Fibroblast of skin of right quadriceps (primary cell): ENCODE data around the gene C16orf95.

Experiments used
- DNase-seq: peaks from one replicate; pipeline ENCODE4 v3.0.0-alpha.2; 2013

The C16orf95 gene

DNA sequence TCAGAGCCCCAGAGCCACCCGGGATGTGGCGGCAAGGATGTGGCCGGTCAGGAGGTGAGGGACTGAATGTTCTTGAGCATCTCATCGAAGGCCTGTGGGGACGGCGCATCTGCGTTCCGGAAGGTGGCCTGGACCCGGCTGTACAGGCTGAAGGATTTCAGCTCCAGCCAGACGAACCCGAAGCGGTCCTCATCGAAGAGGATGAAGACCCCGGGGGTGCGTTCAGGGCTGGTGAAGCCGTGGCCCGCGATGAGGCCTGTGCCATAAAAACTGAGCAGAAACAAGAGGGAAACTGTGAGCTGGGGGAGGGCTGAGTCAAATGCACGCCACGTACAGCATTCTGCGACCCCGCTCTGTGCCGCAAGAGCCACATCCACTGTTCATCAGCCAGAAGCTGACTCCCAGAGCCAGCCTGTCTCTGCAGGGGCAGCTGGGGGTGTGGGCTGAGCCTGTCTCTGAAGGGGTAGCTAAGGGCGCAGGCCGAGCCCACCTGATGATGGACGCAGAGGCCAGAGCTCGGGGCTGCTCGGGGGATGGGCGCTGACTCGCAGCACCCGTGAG lies 14.1 kb upstream of the C16orf95 start:
- DNase-seq = no peak

GRCh38 chr16:87330646-87331045 lies 13.5 kb upstream of the C16orf95 start:
- DNase-seq = no peak

GRCh38 chr16:87330257-87330624 lies 13.0 kb upstream of the C16orf95 start:
- no peak for DNase-seq

- DNase-seq = no peak
Measured at GRCh38 chr16:87329436-87330256, 12.5 kb upstream of the C16orf95 start.

GRCh38 chr16:87328846-87329245 lies 11.7 kb upstream of the C16orf95 start:
- DNase-seq = no peak

DNA sequence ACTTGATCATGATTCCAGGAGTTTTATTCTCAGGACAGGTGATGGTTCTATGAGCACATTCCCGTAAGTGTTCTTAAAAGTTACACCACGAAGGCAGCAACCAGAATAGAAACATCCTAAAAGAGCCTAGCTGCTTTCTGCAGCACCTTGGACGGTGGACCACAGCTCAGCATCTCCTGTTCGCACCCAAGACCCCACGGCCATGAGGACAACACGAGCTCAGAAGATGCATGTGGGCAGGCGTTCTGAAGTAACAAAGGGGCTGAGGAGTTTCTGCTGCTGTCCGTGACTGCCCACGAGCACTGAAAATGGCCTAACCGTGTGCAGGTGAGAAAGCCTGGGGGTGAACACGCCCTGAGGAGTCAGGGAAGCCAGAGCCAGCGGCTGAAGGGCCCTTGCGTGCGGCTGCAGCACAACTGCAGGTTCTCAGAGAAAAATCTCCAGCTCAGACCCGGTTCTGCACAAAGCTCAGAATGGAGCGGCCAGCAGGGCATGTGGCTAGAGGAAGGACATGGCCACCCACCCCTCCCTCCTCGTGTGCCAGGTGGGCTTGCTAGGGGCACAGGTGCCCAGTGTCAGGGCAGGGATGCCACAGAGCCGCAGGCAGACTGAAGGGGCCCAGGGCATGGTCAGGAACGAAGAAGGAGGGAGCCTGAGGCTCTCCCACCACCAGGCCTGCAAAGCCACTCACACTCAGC lies 10.8 kb upstream of the C16orf95 start:
- no peak for DNase-seq

- no peak for DNase-seq
Measured at GRCh38 chr16:87326151-87326571, 9.0 kb upstream of the C16orf95 start.

DNA sequence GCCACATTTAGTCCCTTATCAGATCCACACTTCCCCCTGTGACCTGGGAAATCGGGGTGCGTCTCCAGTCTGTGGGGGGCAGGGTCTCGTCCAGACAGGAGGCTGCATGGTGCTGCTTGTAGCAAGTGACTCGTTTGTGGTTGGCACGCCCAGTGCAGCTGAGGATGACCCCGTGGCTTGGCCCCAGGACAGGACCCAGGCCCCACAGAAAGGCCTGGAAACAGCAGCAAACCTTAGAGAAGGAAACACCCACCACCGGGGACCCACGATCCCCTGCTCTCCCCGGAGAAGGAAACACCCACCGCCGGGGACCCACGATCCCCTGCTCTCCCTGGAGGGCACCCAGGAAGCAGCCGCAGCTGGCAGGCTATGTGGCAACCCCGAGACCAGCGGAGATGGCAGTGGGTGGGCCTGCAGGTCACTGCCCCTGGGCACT lies 8.2 kb upstream of the C16orf95 start:
- DNase-seq = no peak

DNA sequence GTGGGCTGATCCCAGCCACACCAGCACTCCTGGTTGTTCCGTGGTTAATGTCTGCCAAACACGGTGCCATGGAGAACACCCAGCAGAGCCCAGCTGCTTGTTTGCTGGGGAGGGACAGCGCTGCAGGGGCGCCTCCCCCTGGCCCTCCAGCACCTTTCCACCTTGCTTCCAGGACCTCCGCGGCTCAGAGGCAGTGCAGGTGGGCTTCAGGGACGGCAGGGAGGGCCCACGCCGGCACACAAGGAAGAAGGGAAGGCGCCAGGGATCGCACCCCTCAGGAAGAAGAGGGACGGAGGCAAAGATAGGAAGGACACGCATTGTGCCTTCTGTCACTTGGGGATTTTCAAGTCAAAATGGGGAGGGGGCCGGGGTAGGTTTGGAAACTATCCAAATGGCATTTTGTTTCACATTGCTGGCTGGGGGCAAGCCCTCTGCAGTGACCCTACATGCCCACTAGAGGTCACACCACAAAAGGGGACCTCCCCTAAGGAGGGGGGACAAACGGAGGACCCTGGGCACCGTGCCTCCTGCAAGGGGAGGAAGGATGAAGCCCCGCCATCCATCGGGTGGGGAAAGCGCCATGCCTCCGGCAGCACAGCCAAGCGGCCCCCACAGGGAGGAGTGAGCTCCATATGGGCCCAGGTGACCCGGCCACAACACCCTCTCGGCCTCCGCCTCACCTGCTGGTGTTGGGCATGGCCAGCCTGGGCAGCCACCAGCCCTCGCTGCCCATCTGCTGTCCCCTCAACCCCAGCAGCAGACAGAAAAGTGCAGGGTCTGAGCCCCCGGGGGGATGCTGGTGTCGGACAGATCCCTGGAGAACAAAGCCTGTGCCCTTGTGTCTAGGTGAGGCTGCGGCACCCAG lies 7.5 kb upstream of the C16orf95 start:
- DNase-seq = peak; percentile 15

GRCh38 chr16:87323727-87324410 lies 6.7 kb upstream of the C16orf95 start:
- DNase-seq = no peak

DNA sequence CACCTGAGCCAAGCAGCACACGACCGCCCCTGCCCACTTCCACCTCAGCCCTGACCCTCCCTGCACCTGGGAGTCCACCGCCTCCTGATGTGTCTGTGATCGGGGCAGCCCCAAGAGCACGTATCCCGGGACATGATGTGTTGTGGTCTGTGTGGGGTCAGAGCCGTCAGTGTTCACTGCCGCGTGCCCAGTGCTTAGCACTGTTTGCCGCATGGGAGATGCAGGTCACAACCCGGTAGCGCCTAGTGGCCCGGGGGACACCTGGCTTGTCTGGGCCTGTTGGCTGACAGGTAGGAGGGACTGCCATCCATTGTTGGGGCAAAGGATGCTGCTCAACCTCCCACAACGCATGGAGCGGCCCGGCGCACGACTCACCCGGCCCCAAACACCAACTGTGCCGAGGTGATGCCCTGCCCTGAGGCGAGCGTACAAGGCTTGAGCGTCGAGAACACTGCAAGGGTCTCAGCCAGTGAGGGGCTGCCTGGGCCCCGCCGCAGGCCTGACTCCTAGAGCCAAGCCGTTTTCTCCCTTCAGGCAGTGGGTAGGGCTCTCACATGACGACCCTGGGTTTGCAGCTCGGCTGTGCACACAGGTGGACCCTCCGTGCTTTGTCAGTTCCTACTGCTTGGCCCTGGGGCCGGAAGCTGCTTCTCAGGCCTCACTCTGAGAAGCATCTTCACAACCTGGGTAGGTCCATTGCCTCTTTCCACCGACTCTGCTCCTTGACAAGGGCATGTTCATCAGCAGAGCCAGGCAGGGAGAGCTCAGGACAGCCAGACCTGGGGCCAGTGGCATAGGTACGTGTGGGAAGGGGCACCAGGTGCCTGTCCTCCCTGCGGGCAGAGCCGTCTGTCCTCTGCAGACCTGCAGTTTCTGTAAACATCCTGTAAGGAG lies 5.9 kb upstream of the C16orf95 start:
- DNase-seq = no peak

GRCh38 chr16:87322360-87322759 lies 5.2 kb upstream of the C16orf95 start:
- DNase-seq = no peak

- DNase-seq = no peak
Measured at GRCh38 chr16:87321336-87322107, 4.3 kb upstream of the C16orf95 start.

DNA sequence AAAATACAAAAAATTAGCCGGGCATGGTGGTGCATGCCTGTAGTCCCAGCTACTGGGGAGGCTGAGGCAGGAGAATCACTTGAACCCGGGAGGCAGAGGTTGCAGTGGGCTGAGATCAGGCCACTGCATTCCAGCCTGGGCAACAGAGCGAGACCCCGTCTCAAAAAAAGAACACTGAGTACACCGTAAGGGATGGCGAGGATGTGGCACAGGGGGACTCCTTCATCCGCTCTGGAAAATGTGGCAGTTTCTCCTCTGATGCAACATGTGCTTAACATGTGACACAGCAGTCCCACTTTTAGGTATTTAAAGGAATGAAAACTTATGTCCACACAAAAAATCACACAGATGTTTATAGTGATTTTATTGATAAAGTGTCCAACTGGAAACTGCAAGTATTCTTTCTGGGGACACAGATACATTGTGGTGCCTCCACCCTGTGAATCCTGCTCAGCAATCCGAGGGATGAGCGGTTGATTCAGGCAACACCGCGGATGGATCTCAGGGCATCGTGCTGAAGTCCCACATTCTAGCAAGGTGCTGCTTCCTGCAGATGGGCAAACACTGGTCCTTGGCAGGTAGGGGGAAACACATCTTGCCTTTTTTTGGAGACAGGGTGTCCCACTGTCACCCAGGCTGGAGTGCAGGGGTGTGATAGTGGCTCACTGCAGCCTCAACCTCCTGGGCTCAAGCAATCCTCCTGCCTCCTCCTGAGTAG lies 3.5 kb upstream of the C16orf95 start:
- DNase-seq = no peak

DNA sequence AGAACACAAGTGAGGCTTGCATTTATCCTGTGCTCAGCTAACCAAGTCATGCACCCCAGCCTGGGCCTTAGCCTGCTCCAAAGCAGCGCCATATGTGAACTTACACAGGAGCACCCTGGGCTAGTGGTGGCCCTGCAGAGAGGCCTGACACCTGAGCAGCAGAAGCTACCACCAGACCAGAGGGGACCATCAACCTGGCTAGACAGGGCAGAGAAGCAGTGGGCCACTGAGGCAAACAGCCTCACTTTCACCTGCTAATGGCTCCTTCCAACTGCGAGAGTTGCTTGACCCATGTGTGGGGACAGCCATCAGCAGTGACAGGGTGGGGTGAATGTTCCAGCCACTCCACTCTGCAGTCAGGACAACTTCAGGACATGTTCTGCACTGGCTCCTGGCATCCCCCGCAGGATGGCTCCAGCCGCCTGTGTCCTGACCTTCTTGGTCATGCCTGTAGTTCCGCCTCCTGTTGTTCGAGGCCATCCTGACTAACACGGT lies 2.9 kb upstream of the C16orf95 start:
- no peak for DNase-seq

GRCh38 chr16:87319011-87319410 lies 1.8 kb upstream of the C16orf95 start:
- DNase-seq = no peak

DNA sequence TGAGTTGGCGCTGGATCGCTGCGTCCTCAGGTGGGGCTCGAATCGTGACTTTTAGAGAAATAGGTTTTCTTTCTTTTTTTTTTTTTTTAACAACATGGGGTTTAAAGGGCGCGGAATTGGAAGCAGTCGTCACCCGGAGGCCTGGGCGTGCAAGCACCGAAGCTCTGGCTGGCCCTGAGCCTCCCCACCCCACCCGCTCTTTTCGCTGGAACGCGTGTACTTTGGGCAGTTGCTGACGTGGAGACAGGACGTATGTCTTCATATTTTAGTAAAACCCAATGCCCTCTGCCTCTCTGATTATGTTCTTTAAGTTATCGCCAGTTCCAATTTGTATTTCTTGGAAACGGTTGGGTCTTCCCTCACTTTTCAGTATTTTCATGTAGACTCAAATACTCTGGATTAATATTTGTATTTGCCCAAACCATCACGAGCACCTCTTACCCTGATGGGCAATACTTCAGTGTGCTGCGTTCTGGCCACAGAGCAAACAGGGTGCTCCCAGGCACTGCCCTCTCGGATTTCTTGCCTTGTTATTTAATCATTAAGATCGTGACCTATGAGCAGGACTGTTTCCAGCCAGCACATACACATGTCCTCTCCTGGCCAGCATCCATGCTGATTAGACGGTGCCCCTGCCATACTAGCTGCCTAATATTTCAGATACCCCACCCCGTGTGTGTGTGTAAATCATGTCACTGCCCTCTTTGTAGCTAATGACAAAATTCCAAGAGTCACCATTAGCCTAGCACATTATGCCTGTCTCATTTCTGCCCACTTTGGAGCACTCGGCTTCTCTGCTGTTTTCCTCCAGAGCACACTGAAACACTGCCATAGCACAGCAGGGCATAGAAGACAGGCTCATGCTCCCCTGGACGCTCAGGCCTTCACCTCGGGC lies 805 bp upstream of the C16orf95 start:
- DNase-seq = peak; percentile 46

DNA sequence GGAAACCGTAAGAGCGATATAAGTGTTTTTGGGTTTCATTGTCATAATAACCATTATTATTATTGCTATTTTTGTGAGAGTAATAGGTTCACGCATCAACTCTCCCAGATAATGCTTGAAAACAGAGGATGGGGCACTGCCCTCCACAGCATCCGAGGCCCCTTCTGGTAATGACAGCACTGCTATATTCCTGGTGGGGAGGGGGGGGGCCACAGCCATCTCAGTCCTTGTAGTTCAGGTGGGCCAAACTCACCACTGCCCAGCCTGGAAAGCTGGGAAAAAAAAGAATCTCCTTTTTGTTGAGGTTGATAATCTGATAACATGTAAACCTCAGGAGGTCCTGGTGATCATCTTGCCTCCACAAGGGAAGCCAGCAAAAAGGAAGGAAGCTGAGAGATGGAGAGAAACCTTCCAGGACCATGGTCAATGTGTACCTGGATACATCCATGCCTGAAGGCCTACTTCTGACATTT lies 706 bp downstream of the C16orf95 start:
- DNase-seq = no peak
